ENCODE measurements around the gene SLBP.
A peak's percentile ranks its signal among the peaks of the same experiment; 100 is the strongest.
"Not testable (repeated sequence)": the region's sequence is repeated elsewhere in the genome, so short reads cannot be mapped to it uniquely, and the experiment has no call there.

SLBP gene

GRCh38 chr4:1711055-1711570, 1.0 kb downstream of the SLBP start:
- Histone ChIP-seq H3K4me1 (ENCODE audit: control insufficient read depth, insufficient read depth, low read length) (peaks cover 14% of the 10 kb centered on the region), H3K36me3 (ENCODE audit: control insufficient read depth, insufficient read depth, low read length) (no peaks in the 10 kb centered on the region), H3K4me3 (ENCODE audit: low read length) (peak overlapping the region; percentile 99), H3K9ac (ENCODE audit: low read length) (peak overlapping the region; percentile 87), H3K9me3 (ENCODE audit: control insufficient read depth, low read length) (no peaks in the 10 kb centered on the region), H3K27me3 (ENCODE audit: control insufficient read depth, insufficient read depth, low read length) (no peaks in the 10 kb centered on the region)

- Histone ChIP-seq H3K4me1 (ENCODE audit: control insufficient read depth, insufficient read depth, low read length) (peaks cover 14% of the 10 kb centered on the region), H3K9ac (ENCODE audit: low read length) (no peak overlapping the region), H3K27me3 (ENCODE audit: control insufficient read depth, insufficient read depth, low read length) (no peaks in the 10 kb centered on the region), H3K4me3 (ENCODE audit: low read length) (no peak overlapping the region), H3K9me3 (ENCODE audit: control insufficient read depth, low read length) (no peaks in the 10 kb centered on the region), H3K36me3 (ENCODE audit: control insufficient read depth, insufficient read depth, low read length) (no peaks in the 10 kb centered on the region)
Observed at GRCh38 chr4:1708581-1708980, 3.5 kb downstream of the SLBP start.

DNA sequence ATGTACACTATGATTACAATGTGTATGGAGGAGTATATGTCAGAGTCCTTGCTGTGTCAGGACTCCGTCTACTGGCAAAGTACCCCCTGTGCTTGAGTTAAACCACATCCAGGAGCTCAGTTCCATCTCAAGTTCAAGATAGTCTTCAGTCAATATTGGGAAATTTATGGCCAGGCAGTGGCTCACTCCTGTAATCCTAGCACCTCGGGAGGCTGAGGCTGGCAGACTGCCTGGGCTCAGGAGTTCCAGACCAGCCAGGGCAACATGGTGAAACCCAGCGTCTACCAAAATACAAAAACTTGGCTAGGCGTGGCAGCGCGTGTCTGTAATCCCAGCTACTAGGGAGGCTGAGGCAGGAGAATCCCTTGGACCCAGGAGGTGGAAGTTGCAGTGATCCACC, 5.8 kb downstream of the SLBP start:
- Histone ChIP-seq H3K4me3 (ENCODE audit: low read length) (no peak overlapping the region), H3K9me3 (ENCODE audit: control insufficient read depth, low read length) (no peaks in the 10 kb centered on the region), H3K4me1 (ENCODE audit: control insufficient read depth, insufficient read depth, low read length) (peaks cover 13% of the 10 kb centered on the region), H3K36me3 (ENCODE audit: control insufficient read depth, insufficient read depth, low read length) (no peaks in the 10 kb centered on the region), H3K9ac (ENCODE audit: low read length) (no peak overlapping the region), H3K27me3 (ENCODE audit: control insufficient read depth, insufficient read depth, low read length) (no peaks in the 10 kb centered on the region)

GRCh38 chr4:1705732-1706131, 6.4 kb downstream of the SLBP start:
- Histone ChIP-seq H3K4me3 (ENCODE audit: low read length) (no peak overlapping the region), H3K36me3 (ENCODE audit: control insufficient read depth, insufficient read depth, low read length) (no peaks in the 10 kb centered on the region), H3K4me1 (ENCODE audit: control insufficient read depth, insufficient read depth, low read length) (peaks cover 10% of the 10 kb centered on the region), H3K27me3 (ENCODE audit: control insufficient read depth, insufficient read depth, low read length) (no peaks in the 10 kb centered on the region), H3K9ac (ENCODE audit: low read length) (no peak overlapping the region), H3K9me3 (ENCODE audit: control insufficient read depth, low read length) (no peaks in the 10 kb centered on the region)

- Histone ChIP-seq H3K9ac (ENCODE audit: low read length) (no peak overlapping the region), H3K36me3 (ENCODE audit: control insufficient read depth, insufficient read depth, low read length) (no peaks in the 10 kb centered on the region), H3K27me3 (ENCODE audit: control insufficient read depth, insufficient read depth, low read length) (no peaks in the 10 kb centered on the region), H3K4me3 (ENCODE audit: low read length) (no peak overlapping the region), H3K9me3 (ENCODE audit: control insufficient read depth, low read length) (no peaks in the 10 kb centered on the region), H3K4me1 (ENCODE audit: control insufficient read depth, insufficient read depth, low read length) (no peaks in the 10 kb centered on the region)
Observed at GRCh38 chr4:1703867-1704266, 8.3 kb downstream of the SLBP start.

DNA sequence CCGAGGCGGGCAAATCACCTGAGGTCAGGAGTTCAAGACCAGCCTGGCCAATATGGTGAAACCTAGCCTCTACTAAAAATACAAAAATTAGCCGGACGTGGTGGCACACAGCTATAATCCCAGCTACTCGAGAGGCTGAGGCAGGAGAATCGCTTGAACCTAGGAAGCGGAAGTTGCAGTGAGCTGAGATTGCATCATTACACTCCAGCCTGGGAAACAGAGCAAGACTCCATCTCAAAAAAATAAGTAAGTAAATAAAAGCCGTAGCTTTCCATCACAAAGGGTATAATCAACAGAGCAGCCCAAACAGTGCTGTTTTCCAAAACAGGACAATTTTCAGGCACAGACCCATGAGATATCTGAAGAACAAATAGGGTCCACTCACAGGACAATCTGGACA, 10.4 kb downstream of the SLBP start:
- H3K4me1 ChIP-seq (ENCODE audit: control insufficient read depth, insufficient read depth, low read length); H3K4me3 ChIP-seq (ENCODE audit: low read length); H3K9me3 ChIP-seq (ENCODE audit: control insufficient read depth, low read length); H3K27me3 ChIP-seq (ENCODE audit: control insufficient read depth, insufficient read depth, low read length); H3K9ac ChIP-seq (ENCODE audit: low read length); H3K36me3 ChIP-seq (ENCODE audit: control insufficient read depth, insufficient read depth, low read length): not testable (repeated sequence)

DNA sequence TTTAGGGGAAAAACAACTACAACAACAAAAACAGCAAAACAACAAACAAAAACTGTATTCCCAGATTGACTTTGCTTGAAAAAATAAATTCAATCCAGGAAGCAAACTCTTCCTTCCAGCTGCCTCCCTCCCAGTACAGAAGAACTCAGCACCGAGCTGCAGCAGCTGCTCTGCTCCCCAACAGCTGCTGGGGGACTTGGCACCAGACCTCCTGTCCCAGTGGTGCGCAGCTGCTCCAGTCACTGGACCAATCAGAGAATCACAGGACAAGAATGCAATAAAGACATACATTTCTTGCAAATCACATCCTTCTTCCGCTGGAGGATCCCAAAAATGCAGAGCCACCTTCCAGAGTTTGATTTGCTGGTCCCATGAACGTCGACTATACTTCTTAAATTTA, 16.2 kb downstream of the SLBP start:
- H3K36me3 ChIP-seq (ENCODE audit: control insufficient read depth, insufficient read depth, low read length) = peaks cover 10% of the 10 kb centered on the region
- H3K4me1 ChIP-seq (ENCODE audit: control insufficient read depth, insufficient read depth, low read length) = no peaks in the 10 kb centered on the region
- no peaks in the 10 kb centered on the region for H3K9me3 ChIP-seq (ENCODE audit: control insufficient read depth, low read length)
- H3K27me3 ChIP-seq (ENCODE audit: control insufficient read depth, insufficient read depth, low read length) = no peaks in the 10 kb centered on the region
- no peak overlapping the region for H3K9ac ChIP-seq (ENCODE audit: low read length)
- no peak overlapping the region for H3K4me3 ChIP-seq (ENCODE audit: low read length)

DNA sequence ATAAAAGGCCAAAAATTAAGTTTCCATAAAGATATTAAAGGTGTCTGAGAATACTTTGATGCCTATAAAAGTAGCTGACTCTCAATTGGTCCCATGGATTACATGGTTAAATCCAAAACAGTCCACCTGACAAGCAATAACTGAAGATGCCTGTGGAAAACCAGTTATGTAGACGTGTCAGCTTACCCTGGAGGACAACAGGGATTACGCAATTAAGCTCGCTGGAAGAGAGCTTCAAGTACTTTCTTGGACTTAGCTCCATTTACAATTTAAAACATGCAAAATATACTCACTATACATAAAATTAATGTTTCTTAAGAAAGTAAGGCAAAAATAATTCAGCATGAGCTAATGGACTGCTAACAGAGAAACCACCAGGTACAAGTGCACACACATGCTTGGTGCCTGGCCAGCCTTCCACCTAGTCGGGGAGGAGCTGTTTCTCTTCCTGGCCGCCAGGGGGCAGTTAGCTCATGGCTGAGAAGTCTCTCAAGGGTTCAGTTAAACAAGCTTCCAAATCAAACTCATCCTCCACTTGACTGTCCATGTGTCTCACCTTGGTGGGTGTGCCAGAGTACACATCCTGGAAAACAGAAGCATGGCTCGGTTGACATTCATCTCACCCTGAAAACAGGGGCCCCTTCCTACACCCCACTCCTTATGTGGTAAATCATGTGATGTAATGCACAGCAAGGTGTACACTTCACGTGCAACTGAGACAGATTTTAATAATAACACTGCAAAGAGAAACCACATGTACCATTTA, 18.8 kb downstream of the SLBP start:
- no peak overlapping the region for H3K9ac ChIP-seq (ENCODE audit: low read length)
- H3K4me1 ChIP-seq (ENCODE audit: control insufficient read depth, insufficient read depth, low read length) = no peaks in the 10 kb centered on the region
- H3K36me3 ChIP-seq (ENCODE audit: control insufficient read depth, insufficient read depth, low read length) = peaks cover 10% of the 10 kb centered on the region
- H3K4me3 ChIP-seq (ENCODE audit: low read length) = no peak overlapping the region
- no peaks in the 10 kb centered on the region for H3K9me3 ChIP-seq (ENCODE audit: control insufficient read depth, low read length)
- no peaks in the 10 kb centered on the region for H3K27me3 ChIP-seq (ENCODE audit: control insufficient read depth, insufficient read depth, low read length)

GRCh38 chr4:1691737-1692373, 20.3 kb downstream of the SLBP start:
- H3K36me3 ChIP-seq (ENCODE audit: control insufficient read depth, insufficient read depth, low read length) = peaks cover 10% of the 10 kb centered on the region
- H3K9ac ChIP-seq (ENCODE audit: low read length) = no peak overlapping the region
- no peak overlapping the region for H3K4me3 ChIP-seq (ENCODE audit: low read length)
- H3K9me3 ChIP-seq (ENCODE audit: control insufficient read depth, low read length) = no peaks in the 10 kb centered on the region
- no peaks in the 10 kb centered on the region for H3K27me3 ChIP-seq (ENCODE audit: control insufficient read depth, insufficient read depth, low read length)
- H3K4me1 ChIP-seq (ENCODE audit: control insufficient read depth, insufficient read depth, low read length) = no peaks in the 10 kb centered on the region

DNA sequence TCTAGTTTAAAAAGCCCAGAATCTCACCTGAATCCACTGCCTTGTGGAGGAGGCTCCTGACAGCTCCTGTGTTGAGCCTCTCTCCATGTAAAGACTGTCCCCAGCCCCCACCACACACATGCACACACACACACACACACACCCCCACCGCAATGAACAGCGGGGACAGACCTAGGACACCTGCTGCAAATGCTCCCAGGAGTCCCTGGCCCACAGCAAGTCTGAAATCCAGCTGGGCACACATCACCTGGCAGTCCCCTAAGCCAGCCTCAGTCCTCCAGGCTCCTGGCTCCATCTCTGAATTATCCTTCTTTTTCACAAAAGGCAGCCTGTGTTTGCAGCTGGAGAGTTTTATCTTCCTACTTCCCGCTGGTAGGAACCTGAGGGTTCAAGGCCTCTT, 21.4 kb downstream of the SLBP start:
- H3K4me1 ChIP-seq (ENCODE audit: control insufficient read depth, insufficient read depth, low read length) = no peaks in the 10 kb centered on the region
- peaks cover 10% of the 10 kb centered on the region for H3K36me3 ChIP-seq (ENCODE audit: control insufficient read depth, insufficient read depth, low read length)
- H3K9ac ChIP-seq (ENCODE audit: low read length) = no peak overlapping the region
- H3K9me3 ChIP-seq (ENCODE audit: control insufficient read depth, low read length) = no peaks in the 10 kb centered on the region
- no peak overlapping the region for H3K4me3 ChIP-seq (ENCODE audit: low read length)
- H3K27me3 ChIP-seq (ENCODE audit: control insufficient read depth, insufficient read depth, low read length) = no peaks in the 10 kb centered on the region

DNA sequence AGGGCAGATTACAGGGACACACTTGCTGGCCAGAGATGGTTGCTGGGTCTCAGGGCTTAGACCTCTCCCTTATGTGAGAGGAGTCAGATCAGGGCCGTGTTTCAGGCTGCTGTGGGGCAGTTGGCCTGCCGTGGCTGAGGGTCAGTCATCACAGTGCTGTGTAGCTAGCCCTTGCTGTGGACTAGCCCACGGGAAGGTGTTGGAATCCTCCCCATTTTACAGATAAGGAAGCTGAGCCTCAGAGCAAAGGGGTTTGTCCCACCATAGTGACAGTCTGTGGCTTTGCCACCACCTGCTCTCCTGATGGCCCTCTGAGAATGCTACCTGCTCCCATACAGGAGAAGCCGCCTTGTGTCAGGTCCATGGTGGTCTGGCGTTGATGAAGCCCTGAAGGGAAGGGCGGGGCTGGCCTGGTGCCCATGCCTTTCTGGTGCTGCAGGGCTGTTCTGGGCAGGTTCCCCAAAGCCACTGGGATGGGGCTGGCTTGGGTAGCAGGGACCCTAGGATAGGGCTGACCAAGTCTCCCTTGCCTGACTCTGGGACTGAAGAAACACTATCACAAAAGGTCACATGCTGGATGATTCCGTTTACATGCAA, 25.6 kb downstream of the SLBP start:
- no peaks in the 10 kb centered on the region for H3K9me3 ChIP-seq (ENCODE audit: control insufficient read depth, low read length)
- H3K36me3 ChIP-seq (ENCODE audit: control insufficient read depth, insufficient read depth, low read length) = no peaks in the 10 kb centered on the region
- no peaks in the 10 kb centered on the region for H3K27me3 ChIP-seq (ENCODE audit: control insufficient read depth, insufficient read depth, low read length)
- no peak overlapping the region for H3K9ac ChIP-seq (ENCODE audit: low read length)
- H3K4me3 ChIP-seq (ENCODE audit: low read length) = no peak overlapping the region
- peaks cover 3% of the 10 kb centered on the region for H3K4me1 ChIP-seq (ENCODE audit: control insufficient read depth, insufficient read depth, low read length)

Measured in mucosa of stomach (tissue), 1 donor.